Small intestine (tissue), 7 donors: ENCODE results near the gene MINAR1. TPM values are rescaled to one million over a fixed set of nuclear protein-coding genes. Genes with fewer than 3 reads are reported as not detected.

Experiments
- DNase-seq, 2 donors: peaks; one replicate each; pipeline versions ENCODE4 v3.0.0 to v3.0.0-alpha.2; 2013
- FAIRE-seq: peaks from 2 replicates; lab custom pipeline; 2012; peaks lifted over from hg19 to GRCh38; lab: Jason Lieb, UNC
- H3K27ac ChIP-seq, 3 donors: one replicate each; pipeline ENCODE4 v1.5.1; 2013; ENCODE audit warnings: low read length in 2 of 3, mild to moderate bottlenecking in 2 of 3, control low read depth in 1 of 3, inconsistent platforms in 1 of 3, low read depth in 1 of 3, moderate library complexity in 1 of 3
- H3K27me3 ChIP-seq, 3 donors: one replicate each; pipeline ENCODE4 v1.6.1; 2013; ENCODE audit warnings: low read length in 3 of 3, inconsistent platforms in 1 of 3; ENCODE audit not compliant: control insufficient read depth in 3 of 3, insufficient read depth in 3 of 3
- H3K36me3 ChIP-seq, 3 donors: one replicate each; pipeline ENCODE4 v1.6.1; 2013; ENCODE audit warnings: low read length in 3 of 3, inconsistent platforms in 1 of 3, low read depth in 1 of 3, mild to moderate bottlenecking in 1 of 3, moderate library complexity in 1 of 3; ENCODE audit not compliant: control insufficient read depth in 3 of 3, insufficient read depth in 2 of 3
- H3K4me1 ChIP-seq, 3 donors: one replicate each; pipeline ENCODE4 v1.6.1; 2013; ENCODE audit warnings: low read length in 2 of 3, inconsistent platforms in 1 of 3, low read depth in 1 of 3, mild to moderate bottlenecking in 1 of 3, moderate library complexity in 1 of 3; ENCODE audit not compliant: control insufficient read depth in 3 of 3, insufficient read depth in 2 of 3
- H3K4me3 ChIP-seq, 3 donors: one replicate each; pipeline ENCODE4 v1.5.1; 2013; ENCODE audit warnings: low read length in 3 of 3, control low read depth in 1 of 3, inconsistent platforms in 1 of 3, low read depth in 1 of 3, mild to moderate bottlenecking in 1 of 3, moderate library complexity in 1 of 3
- H3K9me3 ChIP-seq, 2 donors: one replicate each; pipeline ENCODE4 v1.6.1; 2013; ENCODE audit warnings: low read depth in 1 of 2, low read length in 1 of 2; ENCODE audit not compliant: control insufficient read depth in 2 of 2, insufficient read depth in 1 of 2
- WGBS, 3 donors: extraction: QIAGEN DNeasy Blood & Tissue Kit; methylation state at CpG; one replicate each; pipeline ENCODE4 v1.1.7; 2013; 5-methylcytosine and 5-hydroxymethylcytosine counted together
- polyA plus RNA-seq, 4 donors: library from polyadenylated mRNA; stranded (reverse) in 3 of 4; unstranded in 1 of 4; fragments of 200-250 nt in 3 of 4; fragments of 120-200 nt in 1 of 4; gene quantifications; one replicate each; pipeline versions ENCODE4 v1.2.1 to v1.2.3, GENCODE V29; 2013
- donor health status: healthy with polysubstance abuse.
- donor health status: control.
- donor health status: control.
- donor health status: Bipolar disorder and iron deficiency.
- donor health status: healthy.

MINAR1 gene
- polyA plus RNA-seq, 4 donors, result 0.16 to 0.43 TPM; not detected in 2

GRCh38 chr15:79452244-79453051 is 20.3 kb downstream of the MINAR1 start:
- no peaks in the 10 kb centered on the region for H3K36me3 ChIP-seq
- no peaks in the 10 kb centered on the region for H3K4me1 ChIP-seq
- DNase-seq (no peak), FAIRE-seq (no peak)
- no peaks in the 10 kb centered on the region for H3K9me3 ChIP-seq
- H3K27me3 ChIP-seq, result peaks cover 0 to 7% (median 0%) of the 10 kb centered on the region in 3 donors
- H3K27ac ChIP-seq, result no peak overlapping the region
- 78 to 86% (median 84%) methylated on average over 4 of the region's 4 CpGs for WGBS, 3 donors
- no peak overlapping the region for H3K4me3 ChIP-seq

- Histone ChIP-seq H3K36me3 (no peaks in the 10 kb centered on the region), H3K4me1 (no peaks in the 10 kb centered on the region), H3K9me3 (no peaks in the 10 kb centered on the region), H3K4me3 (no peak overlapping the region), H3K27ac (no peak overlapping the region), H3K27me3 (peaks cover 0 to 7% (median 0%) of the 10 kb centered on the region in 3 donors)
- no peak for DNase-seq
- FAIRE-seq, result no peak
- WGBS, 3 donors, result 40 to 63% (median 45%) methylated on average over 3 of the region's 3 CpGs
These were observed 21.3 kb downstream of the MINAR1 start for GRCh38 chr15:79453446-79453845.

GRCh38 chr15:79454063-79454462 is 21.9 kb downstream of the MINAR1 start:
- H3K36me3 ChIP-seq, result no peaks in the 10 kb centered on the region
- FAIRE-seq (no peak), DNase-seq (no peak)
- no peaks in the 10 kb centered on the region for H3K4me1 ChIP-seq
- no peaks in the 10 kb centered on the region for H3K9me3 ChIP-seq
- H3K27me3 ChIP-seq, result peaks cover 0 to 7% (median 0%) of the 10 kb centered on the region in 3 donors
- H3K27ac ChIP-seq, result no peak overlapping the region
- H3K4me3 ChIP-seq, result no peak overlapping the region
- 65 to 74% (median 69%) methylated on average over 3 of the region's 3 CpGs for WGBS, 3 donors

GRCh38 chr15:79455361-79455760 is 23.2 kb downstream of the MINAR1 start:
- Histone ChIP-seq H3K4me1 (no peaks in the 10 kb centered on the region), H3K36me3 (no peaks in the 10 kb centered on the region), H3K4me3 (no peak overlapping the region), H3K27ac (no peak overlapping the region), H3K27me3 (peaks cover 0 to 7% (median 0%) of the 10 kb centered on the region in 3 donors), H3K9me3 (no peaks in the 10 kb centered on the region)
- FAIRE-seq (no peak), DNase-seq (no peak)
- 91 to 95% (median 93%) methylated on average over 4 of the region's 4 CpGs for WGBS, 3 donors

- no peak overlapping the region for H3K27ac ChIP-seq
- DNase-seq (no peak), FAIRE-seq (no peak)
- peaks cover 0 to 5% (median 0%) of the 10 kb centered on the region in 3 donors for H3K27me3 ChIP-seq
- no peak overlapping the region for H3K4me3 ChIP-seq
- H3K9me3 ChIP-seq, result no peaks in the 10 kb centered on the region
- WGBS, 3 donors, result 77 to 83% (median 80%) methylated on average over 6 of the region's 6 CpGs
- H3K36me3 ChIP-seq, result no peaks in the 10 kb centered on the region
- H3K4me1 ChIP-seq, result no peaks in the 10 kb centered on the region
These were observed 23.8 kb downstream of the MINAR1 start for GRCh38 chr15:79455943-79456342.

- H3K27me3 ChIP-seq, result no peaks in the 10 kb centered on the region
- H3K9me3 ChIP-seq, result no peaks in the 10 kb centered on the region
- no peak overlapping the region for H3K27ac ChIP-seq
- WGBS, 3 donors, result 77 to 81% (median 78%) methylated on average over 6 of the region's 6 CpGs
- H3K36me3 ChIP-seq, result no peaks in the 10 kb centered on the region
- H3K4me1 ChIP-seq, result no peaks in the 10 kb centered on the region
- FAIRE-seq (no peak), DNase-seq (no peak)
- no peak overlapping the region for H3K4me3 ChIP-seq
These were observed 26.4 kb downstream of the MINAR1 start for GRCh38 chr15:79458491-79458890.

- no peaks in the 10 kb centered on the region for H3K9me3 ChIP-seq
These were observed 27.5 kb downstream of the MINAR1 start for GRCh38 chr15:79459666-79460065.

GRCh38 chr15:79463043-79463780 is 31.1 kb downstream of the MINAR1 start:
- Histone ChIP-seq H3K27ac (no peak overlapping the region), H3K27me3 (no peaks in the 10 kb centered on the region), H3K4me1 (no peaks in the 10 kb centered on the region), H3K36me3 (no peaks in the 10 kb centered on the region), H3K4me3 (no peak overlapping the region), H3K9me3 (no peaks in the 10 kb centered on the region)
- no peak for DNase-seq
- no peak for FAIRE-seq
- WGBS, 3 donors, result 67 to 77% (median 68%) methylated on average over 18 of the region's 18 CpGs

More at GRCh38 chr15:79459666-79460065, 27.5 kb downstream of the MINAR1 start:
- WGBS, 3 donors, result 90 to 100% (median 98%) methylated on average over 1 of the region's 1 CpG
- no peak overlapping the region for H3K4me3 ChIP-seq
- no peaks in the 10 kb centered on the region for H3K36me3 ChIP-seq
- no peak overlapping the region for H3K27ac ChIP-seq
- H3K27me3 ChIP-seq, result no peaks in the 10 kb centered on the region
- no peaks in the 10 kb centered on the region for H3K4me1 ChIP-seq
- no peak for FAIRE-seq
- DNase-seq, result no peak
